8988T (cell line): ENCODE data around the gene GAMT.
"Not testable (repeated sequence)": the region's sequence is repeated elsewhere in the genome, so short reads cannot be mapped to it uniquely, and the experiment has no call there.

Experiments used
- DNase-seq: peaks from one replicate; pipeline ENCODE4 v3.0.0; 2011

The GAMT gene

DNA sequence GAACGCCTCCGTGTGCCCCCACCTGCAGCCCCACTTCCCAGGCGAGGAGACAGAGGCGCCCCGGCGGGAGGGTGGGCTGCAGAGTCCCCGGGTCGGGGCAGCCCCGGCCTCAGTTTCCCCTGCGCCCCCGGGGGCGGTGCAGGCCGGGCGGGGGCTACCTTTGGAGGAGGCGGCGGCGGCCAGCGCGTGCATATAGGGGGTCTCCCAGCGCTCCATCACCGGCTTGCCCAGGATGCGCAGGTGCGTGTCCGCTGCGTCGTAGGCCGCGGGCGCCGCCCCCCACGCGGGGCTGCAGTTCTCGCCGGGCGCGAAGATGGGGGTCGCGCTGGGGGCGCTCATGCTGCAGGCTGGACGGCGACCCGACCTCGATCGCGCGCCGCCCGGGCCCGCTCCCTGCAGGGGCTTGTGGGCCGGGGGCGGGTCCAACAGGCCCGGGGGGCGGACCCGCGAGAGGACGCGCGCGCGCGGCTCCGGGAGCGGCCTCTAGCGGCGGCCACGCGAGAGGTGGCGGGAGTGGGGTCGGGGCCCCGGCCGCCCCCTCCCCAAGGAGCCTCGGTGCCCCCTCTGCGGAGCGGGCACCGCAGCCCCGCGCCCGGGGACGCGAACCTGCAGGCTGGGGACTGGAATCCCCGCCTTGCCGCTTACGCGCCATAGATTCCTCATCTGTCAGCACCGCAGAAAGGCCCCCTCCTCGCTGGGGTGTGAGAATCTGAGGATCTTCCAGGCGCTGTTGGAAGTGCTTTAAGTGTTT is at the start of gene GAMT:
Gene GAMT, minus strand, starts transcription at position 405 of the 751 bp plus-strand sequence. Its CDS starts 66 bp downstream, at position 339.
- no peak for DNase-seq

DNA sequence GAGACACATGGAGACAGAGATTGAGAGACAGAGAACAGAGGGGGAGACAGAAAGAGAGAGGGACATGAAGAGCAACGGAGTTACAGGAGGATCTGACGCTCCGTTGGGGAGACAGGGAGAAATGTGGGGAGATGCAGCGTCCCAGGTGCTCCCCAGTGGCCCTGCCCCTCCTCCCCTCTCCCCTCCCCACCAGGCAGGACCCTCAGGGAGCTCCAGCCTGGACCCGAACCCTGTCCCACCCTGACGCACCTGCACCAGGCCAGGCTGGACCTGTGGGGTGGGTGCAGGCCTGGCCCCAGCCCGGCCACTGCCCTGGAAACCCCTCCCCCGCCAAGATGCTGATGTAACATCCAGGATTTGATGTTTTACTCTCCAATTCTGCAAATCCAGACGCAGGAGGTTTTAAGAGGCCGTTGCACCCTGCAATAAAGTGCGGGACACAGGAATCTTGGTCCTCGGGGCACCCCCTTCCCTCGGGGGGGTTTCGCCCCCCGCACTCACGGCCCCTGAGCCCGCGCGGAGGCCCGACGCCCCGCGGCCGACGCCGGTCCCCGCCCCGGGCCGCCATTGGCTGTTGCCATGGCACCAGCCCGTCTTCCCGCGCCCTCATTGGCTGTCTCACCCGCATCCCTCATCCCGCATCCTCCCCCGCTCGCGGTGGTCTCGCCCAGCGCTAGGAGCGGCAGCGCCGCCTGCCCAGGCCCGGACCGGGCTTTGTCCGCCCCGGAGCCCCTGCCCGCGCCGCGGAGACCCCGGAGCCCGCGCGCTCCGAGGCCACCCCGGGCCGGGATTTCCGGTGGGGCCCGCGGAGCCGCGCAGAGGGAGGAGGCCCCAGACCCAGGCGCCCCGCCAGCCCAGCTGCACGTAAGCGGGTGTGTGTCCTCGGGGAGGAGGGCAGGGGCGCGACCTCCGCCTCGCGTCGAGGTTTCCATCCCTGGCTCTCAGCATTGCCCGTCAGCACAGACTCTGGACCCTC is 48.4 kb upstream of the GAMT start, which contains the start of gene APC2:
Gene APC2, plus strand, starts transcription at position 655 of the 976 bp plus-strand sequence. CDS start 2,881 bp downstream, outside the sequence.
- no peak for DNase-seq

DNA sequence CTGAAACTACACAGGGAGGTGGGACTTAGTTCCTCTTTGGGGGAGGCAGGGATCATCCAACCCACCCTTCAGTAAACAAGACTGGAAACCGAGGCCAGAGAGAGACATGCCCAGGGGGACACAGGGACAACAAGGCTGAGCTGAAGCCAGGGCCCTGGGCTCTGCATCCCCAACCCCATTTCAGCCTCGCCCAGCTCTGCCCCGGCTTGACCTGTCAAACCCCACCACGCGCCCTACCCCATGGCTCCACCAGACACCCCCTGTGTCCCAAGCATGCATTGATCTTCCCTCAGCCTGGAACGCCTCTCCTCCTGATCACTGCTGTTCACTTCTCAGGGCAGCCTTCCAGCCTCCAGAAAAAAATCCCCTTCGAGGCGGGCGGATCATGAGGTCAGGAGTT is 46.6 kb upstream of the GAMT start:
- DNase-seq = no peak

DNA sequence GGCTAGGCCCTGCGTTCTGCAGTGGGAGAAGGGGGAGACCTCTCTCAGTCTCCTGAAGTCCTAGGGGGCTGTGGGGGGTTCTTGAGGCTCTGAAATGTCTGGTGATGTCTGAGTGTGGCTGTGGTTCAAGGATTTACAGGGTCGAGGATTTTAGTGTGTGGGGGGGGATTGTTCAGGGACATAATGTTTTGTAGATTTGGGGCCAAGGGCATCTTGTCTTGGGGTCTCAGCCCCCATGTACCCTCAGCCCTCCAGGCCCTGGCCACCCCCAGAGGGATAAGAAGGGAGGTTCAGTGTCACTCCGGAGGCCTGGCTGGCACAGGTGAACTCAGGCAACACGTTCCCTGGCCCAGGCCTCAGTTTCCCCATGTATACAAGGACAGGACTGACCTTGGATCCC is 46.2 kb upstream of the GAMT start:
- DNase-seq = peak; percentile 63

DNA sequence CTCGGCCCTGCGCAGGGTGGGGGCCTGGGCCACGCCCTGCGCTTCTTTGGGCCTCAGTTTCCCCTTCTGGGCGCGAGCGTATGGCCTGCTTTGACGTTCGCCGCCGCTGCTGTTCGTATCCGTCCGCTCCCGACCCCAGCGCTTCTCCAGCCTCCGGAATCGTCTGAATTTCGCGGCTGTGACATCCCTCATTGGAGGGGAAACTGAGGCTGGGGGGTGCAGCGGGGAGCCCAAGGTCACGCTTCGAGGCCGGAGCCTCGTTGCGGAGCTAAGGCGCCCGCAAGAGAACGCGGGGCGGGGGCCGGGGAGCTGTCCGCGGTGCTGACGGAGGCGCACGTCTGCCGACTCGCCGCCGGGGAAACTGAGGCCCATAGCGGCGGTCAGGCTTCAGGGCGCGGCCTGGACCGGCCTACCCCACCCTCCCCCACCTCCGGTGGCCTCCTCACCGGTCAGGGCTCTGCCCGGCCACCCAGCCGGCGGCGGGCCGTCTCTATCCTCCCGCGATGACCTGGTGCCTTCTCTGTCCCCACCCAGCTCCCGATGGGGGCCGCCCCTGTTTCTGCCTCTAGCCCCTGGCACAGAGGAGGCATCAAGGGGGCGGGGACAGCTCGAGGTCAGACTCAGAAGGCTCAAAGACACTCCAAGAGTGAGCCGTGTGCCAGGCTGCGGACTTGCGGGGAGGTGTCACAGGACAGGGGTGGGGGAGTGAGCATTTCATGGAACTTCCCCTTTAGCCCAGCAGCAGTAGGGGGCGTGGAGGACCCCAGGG is 45.6 kb upstream of the GAMT start:
- peak; percentile 88 for DNase-seq

DNA sequence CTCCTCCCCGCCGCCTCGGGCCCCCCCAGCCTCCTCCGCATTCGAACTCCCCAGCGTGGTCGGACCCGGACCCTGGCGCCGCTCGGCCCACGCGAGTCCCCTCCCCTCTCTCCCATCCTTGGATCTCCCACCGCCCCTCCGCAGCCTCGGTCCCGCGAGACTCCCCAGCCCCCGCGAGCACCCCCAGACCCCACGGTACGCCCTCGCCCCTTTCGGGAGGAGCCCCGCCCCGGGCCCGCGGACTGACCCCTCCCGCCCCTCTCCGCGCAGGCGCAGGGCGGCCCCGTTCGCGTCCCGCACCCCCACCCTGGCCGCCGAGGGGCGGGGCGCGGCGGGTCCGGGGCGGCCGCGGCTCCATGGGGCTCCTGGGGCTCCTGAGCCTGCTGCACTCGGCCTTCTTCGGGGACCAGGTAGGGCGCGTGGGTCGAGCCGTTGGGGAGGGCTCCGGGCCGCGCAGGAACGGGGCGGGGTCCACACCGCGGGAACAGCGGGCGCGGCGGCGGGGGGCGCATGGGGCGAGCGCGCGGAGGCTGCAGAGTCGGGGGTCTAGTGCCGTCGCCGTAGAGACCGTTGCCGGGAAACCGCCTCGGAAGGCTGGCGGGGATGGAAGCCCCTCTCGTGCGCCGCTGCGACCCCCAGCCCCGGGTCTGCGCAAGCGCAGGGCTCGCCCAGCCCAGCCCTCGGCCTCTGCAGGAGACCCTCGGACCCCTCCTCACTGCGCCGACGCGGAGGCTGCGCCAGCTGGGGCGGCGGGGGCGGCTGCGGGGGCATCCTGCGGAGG is 44.8 kb upstream of the GAMT start:
- peak; percentile 39 for DNase-seq

DNA sequence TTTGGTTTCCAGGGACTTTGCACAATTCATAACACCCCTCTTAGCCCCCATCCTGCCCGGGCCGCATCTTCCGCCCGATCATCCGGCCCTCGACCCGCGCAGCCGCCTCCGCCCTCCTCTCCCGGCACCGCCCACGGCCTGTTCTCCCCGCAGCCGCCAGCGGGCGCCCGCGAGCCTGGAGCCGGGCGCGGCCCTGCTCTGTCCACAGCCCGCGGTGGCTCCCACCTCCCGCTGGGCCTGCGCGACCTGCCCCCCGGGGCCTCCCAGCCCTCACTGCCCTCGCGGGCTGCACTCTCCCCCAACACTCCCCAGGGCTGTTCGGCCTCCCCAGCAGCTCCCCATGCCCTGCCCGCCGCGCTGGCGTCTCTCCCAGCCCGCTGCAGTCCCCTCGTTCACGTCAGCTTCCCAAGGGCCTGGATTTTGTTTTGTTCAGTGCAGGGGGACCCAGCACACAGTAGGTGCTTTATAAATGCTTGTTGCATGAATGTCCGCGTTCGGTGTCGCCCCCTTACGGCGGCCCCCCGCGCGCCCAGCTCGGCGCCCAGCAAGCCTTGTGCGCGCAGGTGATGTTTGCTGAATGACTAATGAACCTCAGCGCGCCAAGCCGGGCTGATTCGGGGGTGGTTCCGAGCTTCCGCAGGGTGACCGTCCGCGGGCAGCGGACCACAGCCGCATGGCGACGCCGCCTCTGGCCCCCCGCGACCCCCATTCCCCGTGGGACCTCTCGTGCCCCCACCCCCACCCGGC is 44.0 kb upstream of the GAMT start:
- peak; percentile 99 for DNase-seq

DNA sequence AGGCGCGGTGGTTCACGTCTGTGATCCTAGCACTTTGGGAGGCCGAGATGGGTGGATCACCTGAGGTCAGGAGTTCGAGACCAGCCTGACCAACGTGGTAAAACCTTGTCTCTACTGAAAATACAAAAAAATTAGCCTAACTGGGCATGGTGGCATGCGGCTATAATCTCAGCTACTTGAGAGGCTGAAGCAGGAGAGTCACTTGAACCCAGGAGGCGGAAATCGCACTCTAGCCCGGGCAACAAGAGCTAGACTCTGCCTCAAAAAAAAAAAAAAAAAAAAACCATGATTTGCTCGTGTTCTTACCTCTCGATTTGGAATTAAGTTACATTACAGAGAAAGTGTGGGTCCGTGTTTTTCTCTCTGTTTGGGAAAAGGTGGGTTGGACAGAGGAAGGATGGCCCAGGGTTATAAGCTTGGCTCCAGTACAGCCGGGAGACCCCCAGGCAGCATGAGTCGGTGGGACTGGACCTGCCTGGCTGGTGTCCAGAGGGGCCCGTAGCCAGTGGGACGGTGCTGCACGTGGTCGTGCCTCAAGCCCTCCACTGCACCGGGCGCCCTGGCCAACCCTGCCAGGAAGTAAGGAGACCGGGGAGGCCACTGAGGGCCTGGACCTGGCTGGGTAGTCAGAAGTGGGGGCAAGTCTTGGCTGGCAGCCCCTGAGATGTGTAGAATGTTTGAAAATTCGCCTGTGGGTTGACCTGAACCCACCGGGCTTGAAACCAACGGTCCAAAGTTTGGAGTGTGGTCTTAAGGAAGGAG is 40.5 kb upstream of the GAMT start:
- peak; percentile 38 for DNase-seq

DNA sequence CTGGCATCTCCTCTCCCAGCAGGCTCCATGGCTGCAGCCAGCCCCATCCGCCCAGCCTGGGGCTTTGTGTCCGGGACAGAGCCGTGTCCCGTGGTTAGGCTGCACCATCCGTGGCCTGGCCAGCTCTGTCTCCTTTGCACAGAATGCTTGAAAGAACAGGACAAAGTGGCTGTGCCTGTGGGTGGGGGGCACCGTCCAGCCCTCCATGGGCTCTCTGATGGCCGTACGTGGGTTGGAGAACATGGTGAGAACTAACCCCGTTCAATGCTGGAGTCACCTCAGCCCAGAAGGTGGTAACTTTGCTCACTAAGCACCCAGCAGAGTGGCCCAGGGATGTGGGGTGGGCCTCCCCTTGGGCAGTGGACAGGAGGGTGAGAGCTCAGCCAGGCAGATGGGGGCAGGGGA is 39.7 kb upstream of the GAMT start:
- DNase-seq = peak; percentile 17

DNA sequence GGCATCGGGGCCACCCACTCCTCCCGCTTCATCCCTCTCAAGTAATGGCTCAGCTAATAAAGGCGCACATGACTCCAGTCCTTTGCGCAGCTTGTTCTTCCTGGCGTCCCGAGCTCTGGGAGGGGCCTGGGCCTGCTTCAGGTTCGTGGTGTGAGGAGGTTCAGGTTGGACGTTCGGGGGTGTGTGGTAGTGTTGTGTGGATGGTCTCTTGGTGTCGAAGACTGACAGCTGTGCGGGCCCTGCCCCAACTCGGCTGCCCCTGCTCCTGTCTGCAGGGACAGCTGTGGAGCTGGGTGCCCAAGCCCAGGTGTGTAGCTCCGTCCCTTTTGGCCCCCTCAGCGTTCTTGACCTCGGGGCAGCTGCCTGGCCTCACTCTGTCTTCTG is 39.1 kb upstream of the GAMT start:
- no peak for DNase-seq

DNA sequence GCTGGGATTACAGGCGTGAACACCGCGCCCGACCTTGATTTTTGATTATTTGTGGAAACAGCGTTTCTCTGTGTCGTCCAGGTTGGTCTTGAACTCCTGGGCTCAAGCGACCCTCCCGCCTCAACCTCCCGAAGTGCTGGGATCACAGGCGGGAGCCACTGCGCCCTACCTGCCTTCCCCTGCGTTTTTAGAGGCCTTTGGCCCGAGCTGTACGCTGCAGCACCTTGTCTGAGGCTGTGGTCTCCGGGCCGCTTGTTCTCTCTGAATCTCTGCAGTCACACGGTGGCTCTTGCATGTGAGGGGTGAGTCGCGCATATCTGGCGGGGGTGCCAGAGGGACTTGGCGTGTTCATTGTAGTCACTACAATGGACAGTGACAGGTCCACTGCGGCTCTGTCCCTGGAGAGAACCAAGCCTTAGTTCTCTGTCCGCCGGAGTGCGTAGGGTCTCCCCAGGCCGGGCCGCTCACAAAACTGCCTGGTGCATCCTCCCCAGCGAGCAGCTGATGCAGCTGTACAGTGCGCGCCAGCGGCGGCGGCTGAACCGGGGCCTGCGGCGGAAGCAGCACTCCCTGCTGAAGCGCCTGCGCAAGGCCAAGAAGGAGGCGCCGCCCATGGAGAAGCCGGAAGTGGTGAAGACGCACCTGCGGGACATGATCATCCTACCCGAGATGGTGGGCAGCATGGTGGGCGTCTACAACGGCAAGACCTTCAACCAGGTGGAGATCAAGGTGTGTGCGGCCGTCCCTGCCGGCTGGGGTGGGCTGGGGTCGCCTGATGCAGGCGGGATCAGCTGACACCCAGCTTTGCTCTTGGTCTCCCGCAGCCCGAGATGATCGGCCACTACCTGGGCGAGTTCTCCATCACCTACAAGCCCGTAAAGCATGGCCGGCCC is 38.4 kb upstream of the GAMT start:
- not testable (repeated sequence) for DNase-seq

DNA sequence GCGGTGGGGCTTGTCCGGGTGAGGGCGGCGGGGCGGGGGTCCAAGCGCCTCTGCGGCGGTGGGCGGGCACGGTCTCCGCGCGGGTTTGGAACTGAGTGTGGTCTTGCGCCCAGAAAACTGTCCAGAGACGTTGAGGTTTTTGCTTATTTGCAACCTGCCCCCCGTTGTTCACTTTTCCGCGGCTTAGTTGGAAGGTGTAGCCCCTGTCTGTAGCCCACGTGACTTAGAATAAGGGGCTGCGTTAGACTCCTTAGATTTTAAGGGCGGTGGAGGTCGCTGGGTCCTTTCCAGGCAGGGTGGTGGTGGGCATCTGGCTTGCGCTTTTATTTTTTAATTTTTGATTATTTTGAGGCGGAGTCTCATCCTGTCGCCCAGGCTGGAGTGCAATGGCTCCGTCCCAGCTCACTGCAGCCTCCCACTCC is 37.6 kb upstream of the GAMT start:
- no peak for DNase-seq

DNA sequence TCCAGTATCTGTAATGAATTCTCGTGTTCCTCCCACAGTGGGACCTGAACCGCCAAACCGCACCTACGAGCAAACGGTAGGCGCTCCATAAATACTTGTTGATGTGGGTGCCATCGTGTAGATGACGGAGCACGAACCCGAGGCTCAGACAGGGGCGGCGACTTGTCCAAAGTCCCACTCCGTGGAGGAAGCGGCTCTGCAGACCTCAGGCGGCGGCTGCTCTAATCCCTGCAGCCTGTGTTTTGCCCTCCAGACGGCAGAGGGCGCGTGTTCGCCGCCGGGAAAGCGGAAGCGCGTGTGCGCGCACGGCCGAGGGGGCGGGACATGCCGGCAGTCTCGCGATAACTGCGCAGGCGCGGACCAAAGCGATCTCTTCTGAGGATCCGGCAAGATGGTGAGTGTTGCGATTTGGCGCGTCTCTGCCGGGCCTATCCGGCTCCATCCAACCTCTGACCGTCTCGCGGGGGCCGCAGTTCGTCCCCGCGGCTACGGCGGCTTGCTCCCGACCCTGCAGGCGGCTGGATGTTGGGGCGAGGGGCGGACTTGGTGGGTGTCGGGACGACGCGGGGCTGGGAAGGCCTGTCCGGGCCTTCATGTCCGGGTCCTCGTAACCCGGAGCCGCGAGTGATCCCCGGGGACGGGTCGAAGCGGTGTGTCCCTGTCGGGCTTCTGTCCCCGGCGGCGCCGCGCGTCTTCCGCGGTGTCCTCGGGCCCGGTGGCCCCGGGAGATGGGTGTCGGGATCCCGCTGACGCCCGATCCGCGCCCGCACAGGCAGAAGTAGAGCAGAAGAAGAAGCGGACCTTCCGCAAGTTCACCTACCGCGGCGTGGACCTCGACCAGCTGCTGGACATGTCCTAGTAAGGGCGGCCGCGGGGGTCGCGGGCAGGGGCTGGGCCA is 36.9 kb upstream of the GAMT start, which contains the start of gene RPS15:
Gene RPS15, plus strand, starts transcription at position 362 of the 898 bp plus-strand sequence. Its CDS starts 30 bp downstream, at position 392.
- DNase-seq = peak; percentile 91

DNA sequence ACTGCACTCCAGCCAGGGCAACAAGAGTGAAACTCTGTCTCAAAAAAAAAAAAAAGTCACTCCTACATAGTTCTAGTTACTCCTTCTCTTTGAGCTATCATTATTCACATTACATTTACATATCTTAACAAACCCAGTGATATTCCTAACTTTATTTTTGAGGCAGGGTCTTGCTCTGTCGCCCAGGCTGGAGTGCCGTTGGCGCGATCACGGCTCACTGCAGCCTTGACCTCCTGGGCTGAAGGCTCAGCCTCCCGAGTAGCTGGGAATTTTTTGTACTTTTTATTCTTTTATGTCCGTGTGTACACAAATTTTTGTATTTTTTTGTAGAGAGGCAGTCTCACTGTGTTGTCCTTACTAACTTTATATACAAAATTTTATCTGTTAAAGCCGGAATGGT is 36.3 kb upstream of the GAMT start:
- no peak for DNase-seq

DNA sequence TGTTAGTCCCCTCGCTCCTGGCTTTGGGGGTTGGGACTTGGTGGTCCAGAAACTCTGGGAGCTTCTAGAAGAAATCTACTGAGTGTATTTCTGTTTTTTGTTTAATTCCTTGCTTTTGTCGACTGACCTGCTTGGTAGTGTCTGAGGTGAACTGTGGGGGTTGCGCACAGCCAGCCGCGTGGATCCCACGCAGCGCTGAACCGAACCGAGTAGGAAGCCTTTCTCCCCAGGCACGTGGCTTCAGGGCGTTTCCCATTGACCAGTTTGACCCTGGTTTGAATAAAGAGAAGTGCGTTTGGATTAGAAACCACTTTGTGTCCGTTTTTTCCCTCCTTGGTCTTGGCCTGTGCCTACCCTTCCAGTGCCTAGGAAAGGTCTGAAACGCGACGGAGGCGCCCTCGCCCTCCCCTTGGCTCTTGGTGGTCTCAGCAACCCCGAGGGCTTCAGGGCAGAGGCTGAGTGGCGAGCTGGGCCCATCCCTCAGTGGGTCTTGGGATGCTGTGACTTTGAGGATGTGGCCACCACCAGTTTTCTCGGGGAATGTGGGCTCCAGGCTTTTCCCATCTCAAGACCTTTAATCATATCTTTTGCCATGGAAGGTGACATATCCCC is 34.1 kb upstream of the GAMT start:
- DNase-seq = no peak

DNA sequence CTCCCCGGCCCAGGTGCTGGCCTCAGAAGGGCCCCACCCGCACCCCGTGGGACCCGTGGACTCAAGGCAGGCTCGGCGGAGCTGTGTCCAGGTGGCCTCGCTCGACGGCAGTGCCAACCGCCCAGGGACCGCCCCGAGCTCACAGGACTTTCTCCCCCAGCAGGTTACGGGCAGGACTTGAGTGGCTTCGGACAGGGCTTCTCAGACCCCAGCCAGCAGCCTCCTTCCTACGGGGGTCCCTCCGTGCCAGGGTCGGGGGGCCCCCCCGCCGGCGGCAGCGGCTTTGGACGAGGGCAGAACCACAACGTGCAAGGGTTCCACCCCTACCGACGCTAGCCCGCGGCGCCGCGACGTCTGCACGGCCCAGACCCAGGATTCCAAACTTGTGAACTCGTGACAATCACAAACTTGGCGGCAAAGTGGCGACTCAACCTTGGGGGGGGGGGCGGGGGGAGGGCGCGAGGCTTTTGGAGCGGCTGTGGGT is 33.3 kb upstream of the GAMT start:
- DNase-seq = no peak

DNA sequence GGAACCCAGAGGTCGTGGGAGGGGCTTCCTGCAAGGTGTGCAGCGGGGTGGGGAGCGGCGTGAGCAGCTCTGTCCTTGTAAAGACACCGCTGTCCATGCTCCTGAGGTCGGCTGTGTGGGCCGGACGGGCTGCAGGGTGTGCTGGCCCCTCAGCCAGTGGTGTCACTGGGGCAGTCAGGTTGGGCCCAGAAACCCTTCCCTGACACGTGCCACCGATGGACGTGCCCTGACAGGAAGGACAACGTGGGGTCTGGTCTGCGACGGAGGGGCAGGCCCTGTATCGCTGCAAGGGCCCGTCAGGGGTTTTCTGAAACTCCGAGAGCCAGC is 32.7 kb upstream of the GAMT start:
- no peak for DNase-seq
